Panc1 (cell line): ENCODE data around the gene ZNF830.

Experiments used
- CTCF ChIP-seq: fragments of 450-650 bp; IDR thresholded peaks from 2 replicates; pipeline ENCODE4 v1.5.1; 2017; ENCODE audit warnings: mild to moderate bottlenecking
- POLR2AphosphoS5 ChIP-seq: IDR thresholded peaks from 2 replicates; pipeline ENCODE4 v1.6.1; 2012; ENCODE audit warnings: mild to moderate bottlenecking, low read depth, low read length, moderate library complexity
- REST ChIP-seq, 2 experiments: IDR thresholded peaks; 2 replicates each; pipeline ENCODE4 v1.6.1; 2011 to 2012; ENCODE audit warnings: low read depth in 2 of 2, control low read depth in 1 of 2, low read length in 1 of 2, mild to moderate bottlenecking in 1 of 2, moderate library complexity in 1 of 2; ENCODE audit not compliant: insufficient read depth in 1 of 2
- SIN3A ChIP-seq: IDR thresholded peaks from 2 replicates; pipeline ENCODE4 v1.6.1; 2012; ENCODE audit warnings: low read depth, mild to moderate bottlenecking, low read length, moderate library complexity, borderline replicate concordance; ENCODE audit not compliant: insufficient read depth
- TCF7L2 ChIP-seq: IDR thresholded peaks from 2 replicates; pipeline ENCODE4 v1.6.1; 2011; ENCODE audit warnings: mild to moderate bottlenecking, low read depth, low read length, inconsistent platforms

- no peak for TF ChIP-seq CTCF
- no peak for TF ChIP-seq SIN3A
- TF ChIP-seq TCF7L2 = no peak
- no peak for TF ChIP-seq REST (IDR thresholded peaks at IDR 0.05; ENCODE audit: insufficient read depth in 1 of 2, low read depth in 2 of 2, low read length in 1 of 2)
- TF ChIP-seq POLR2AphosphoS5 = no peak
Measured at GRCh38 chr17:34989473-34989872, 28.1 kb downstream of the ZNF830 start.
